CD14-positive monocyte (primary cell): ENCODE measurements around the gene MRPS18A. TPM values are rescaled to one million over a fixed set of nuclear protein-coding genes. Genes with fewer than 3 reads are reported as not detected.

ENCODE experiments used
- DNase-seq, 3 donors: peaks; one replicate each; pipeline ENCODE4 v3.0.0-alpha.2; 2011 to 2022
- H2AFZ ChIP-seq: 2 replicates; pipeline ENCODE4 v1.6.0; 2012; ENCODE audit warnings: mild to moderate bottlenecking, low read depth, low read length, inconsistent platforms; ENCODE audit not compliant: insufficient read depth, poor library complexity, severe bottlenecking
- H3K27ac ChIP-seq, 2 donors: 1 replicate in 1 of 2; 2 replicates in 1 of 2; pipeline ENCODE4 v1.5.1; 2012 to 2013; ENCODE audit warnings: low read length in 2 of 2, control low read depth in 1 of 2, inconsistent platforms in 1 of 2, low read depth in 1 of 2, mild to moderate bottlenecking in 1 of 2
- H3K27me3 ChIP-seq, 2 donors: one replicate each; pipeline versions ENCODE4 v1.6.0 to v1.6.1; 2011 to 2013; ENCODE audit warnings: low read length in 2 of 2; ENCODE audit not compliant: control insufficient read depth in 2 of 2, insufficient read depth in 2 of 2
- H3K36me3 ChIP-seq, 2 donors: replicated peaks in 1 of 2; 1 replicate in 1 of 2; 2 replicates in 1 of 2; pipeline versions ENCODE4 v1.5.1 to v1.6.1; 2012 to 2013; ENCODE audit warnings: low read length in 2 of 2, control low read depth in 1 of 2, inconsistent platforms in 1 of 2, mild to moderate bottlenecking in 1 of 2; ENCODE audit not compliant: insufficient read depth in 2 of 2, control insufficient read depth in 1 of 2
- H3K4me1 ChIP-seq, 2 donors: 1 replicate in 1 of 2; 2 replicates in 1 of 2; pipeline versions ENCODE4 v1.5.1 to v1.6.1; 2012 to 2013; ENCODE audit warnings: low read length in 2 of 2, control low read depth in 1 of 2, inconsistent platforms in 1 of 2, mild to moderate bottlenecking in 1 of 2, moderate library complexity in 1 of 2; ENCODE audit not compliant: insufficient read depth in 2 of 2, control insufficient read depth in 1 of 2
- H3K4me2 ChIP-seq: replicated peaks from 2 replicates; pipeline ENCODE3; 2012; ENCODE audit warnings: low read length, moderate library complexity, mild to moderate bottlenecking; ENCODE audit not compliant: poor library complexity, severe bottlenecking; ENCODE audit errors: extremely low read depth
- H3K4me3 ChIP-seq, 3 experiments: fragments of 200-600 bp in 1 of 3; sonication (generic) in 1 of 3; replicated peaks in 1 of 3; 1 replicate in 2 of 3; 2 replicates in 1 of 3; pipeline ENCODE4 v1.5.1; 2011 to 2013; ENCODE audit warnings: low read length in 3 of 3, mild to moderate bottlenecking in 3 of 3, control low read depth in 2 of 3, low read depth in 2 of 3, inconsistent platforms in 1 of 3, moderate library complexity in 1 of 3
- H3K79me2 ChIP-seq: 2 replicates; pipeline ENCODE4 v1.6.0; 2012; ENCODE audit warnings: mild to moderate bottlenecking, control low read depth, inconsistent platforms, low read length, moderate library complexity; ENCODE audit not compliant: insufficient read depth
- H3K9ac ChIP-seq: 2 replicates; pipeline ENCODE4 v1.6.0; 2017; ENCODE audit warnings: low read length, mild to moderate bottlenecking; ENCODE audit not compliant: insufficient read depth, poor library complexity, severe bottlenecking
- H3K9me3 ChIP-seq, 2 donors: replicated peaks in 1 of 2; 1 replicate in 1 of 2; 2 replicates in 1 of 2; pipeline versions ENCODE4 v1.5.1 to v1.6.1; 2012 to 2013; ENCODE audit warnings: low read length in 2 of 2, control low read depth in 1 of 2; ENCODE audit not compliant: control insufficient read depth in 1 of 2, insufficient read depth in 1 of 2
- H4K20me1 ChIP-seq: 2 replicates; pipeline ENCODE4 v1.6.0; 2012; ENCODE audit warnings: mild to moderate bottlenecking, low read length, control low read depth, moderate library complexity; ENCODE audit not compliant: insufficient read depth
- H3K27ac Mint-ChIP-seq, 7 donors: one replicate each; pipeline ENCODE4 v1.8.0; 2020; ENCODE audit warnings: mild to moderate bottlenecking in 7 of 7, mixed read lengths in 7 of 7, moderate library complexity in 6 of 7, inconsistent platforms in 2 of 7
- H3K27me3 Mint-ChIP-seq, 3 donors: one replicate each; pipeline ENCODE4 v1.8.0; 2021 to 2022; ENCODE audit warnings: low read depth in 3 of 3, mild to moderate bottlenecking in 3 of 3, mixed read lengths in 3 of 3, moderate library complexity in 3 of 3, inconsistent platforms in 1 of 3
- H3K36me3 Mint-ChIP-seq, 2 donors: one replicate each; pipeline ENCODE4 v1.8.0; 2020; ENCODE audit warnings: mixed read lengths in 2 of 2, inconsistent platforms in 1 of 2, mild to moderate bottlenecking in 1 of 2
- H3K4me1 Mint-ChIP-seq: one replicate; pipeline ENCODE4 v1.8.0; 2020; ENCODE audit warnings: mild to moderate bottlenecking, mixed read lengths
- H3K4me3 Mint-ChIP-seq, 2 donors: one replicate each; pipeline ENCODE4 v1.8.0; 2020; ENCODE audit warnings: mild to moderate bottlenecking in 2 of 2, mixed read lengths in 2 of 2, moderate library complexity in 1 of 2
- H3K9me3 Mint-ChIP-seq, 7 donors: one replicate each; pipeline ENCODE4 v1.8.0; 2020 to 2022; ENCODE audit warnings: mixed read lengths in 7 of 7, mild to moderate bottlenecking in 6 of 7, moderate library complexity in 6 of 7, inconsistent platforms in 2 of 7
- WGBS: methylation state at CpG from one replicate; pipeline ENCODE4 v1.1.5; 2013; ENCODE audit warnings: missing lambda C conversion rate; ENCODE audit not compliant: insufficient coverage; 5-methylcytosine and 5-hydroxymethylcytosine counted together
- intact Hi-C, 2 donors: fragments of 100-400 bp; cut with micrococcal nuclease; formaldehyde crosslinking; loops; one replicate each; pipeline versions ENCODE4 v1.15.0 to v1.15.1; 2023
- polyA plus RNA-seq, 3 donors: library from polyadenylated mRNA; depleted of rRNA in 1 of 3; unstranded in 2 of 3; stranded (reverse) in 1 of 3; fragments of 300-500 nt in 2 of 3; fragments of >200 nt in 1 of 3; fragmentation: Illumina TruSeq in 2 of 3; gene quantifications; 1 replicate in 2 of 3; 2 replicates in 1 of 3; pipeline ENCODE4 v1.2.3, GENCODE V29; 2012 to 2021
- TF ChIP-seq, protein P1 (sequence below): fragments of 200-600 bp; IDR thresholded peaks from one replicate; pipeline ENCODE4 v1.8.0; 2022; ENCODE audit warnings: antibody characterized with exemption, mild to moderate bottlenecking

MRPS18A gene
- polyA plus RNA-seq, 3 donors, result 17.3 to 45.3 (median 41.4) TPM

GRCh38 chr6:43717389-43717788 is 29.8 kb upstream of the MRPS18A start:
- Mint-ChIP-seq H3K36me3 (peaks cover 0 to 6% of the 10 kb centered on the region in 2 donors), H3K27me3 (peaks cover 31% of the 10 kb centered on the region in 3 donors), H3K9me3 (peaks cover 0 to 2% (median 0%) of the 10 kb centered on the region in 7 donors), H3K4me1 (peaks cover 8% of the 10 kb centered on the region), H3K4me3 (no peak overlapping the region), H3K27ac (no peak overlapping the region)
- Histone ChIP-seq H3K4me2 (no peak overlapping the region), H3K9me3 (no peaks in the 10 kb centered on the region), H3K36me3 (no peaks in the 10 kb centered on the region), H3K27me3 (peaks cover 0 to 19% of the 10 kb centered on the region in 2 donors), H4K20me1 (no peaks in the 10 kb centered on the region), H3K4me1 (no peaks in the 10 kb centered on the region), H3K4me3 (no peak overlapping the region), H3K9ac (no peak overlapping the region), H3K27ac (no peak overlapping the region), H2AFZ (no peak overlapping the region), H3K79me2 (no peaks in the 10 kb centered on the region)
- intact Hi-C loops, result no loop called here
- TF ChIP-seq, protein P1, sequence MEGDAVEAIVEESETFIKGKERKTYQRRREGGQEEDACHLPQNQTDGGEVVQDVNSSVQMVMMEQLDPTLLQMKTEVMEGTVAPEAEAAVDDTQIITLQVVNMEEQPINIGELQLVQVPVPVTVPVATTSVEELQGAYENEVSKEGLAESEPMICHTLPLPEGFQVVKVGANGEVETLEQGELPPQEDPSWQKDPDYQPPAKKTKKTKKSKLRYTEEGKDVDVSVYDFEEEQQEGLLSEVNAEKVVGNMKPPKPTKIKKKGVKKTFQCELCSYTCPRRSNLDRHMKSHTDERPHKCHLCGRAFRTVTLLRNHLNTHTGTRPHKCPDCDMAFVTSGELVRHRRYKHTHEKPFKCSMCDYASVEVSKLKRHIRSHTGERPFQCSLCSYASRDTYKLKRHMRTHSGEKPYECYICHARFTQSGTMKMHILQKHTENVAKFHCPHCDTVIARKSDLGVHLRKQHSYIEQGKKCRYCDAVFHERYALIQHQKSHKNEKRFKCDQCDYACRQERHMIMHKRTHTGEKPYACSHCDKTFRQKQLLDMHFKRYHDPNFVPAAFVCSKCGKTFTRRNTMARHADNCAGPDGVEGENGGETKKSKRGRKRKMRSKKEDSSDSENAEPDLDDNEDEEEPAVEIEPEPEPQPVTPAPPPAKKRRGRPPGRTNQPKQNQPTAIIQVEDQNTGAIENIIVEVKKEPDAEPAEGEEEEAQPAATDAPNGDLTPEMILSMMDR, result no peak
- DNase-seq, result no peak
- WGBS, result 97% methylated on average over 7 of the region's 8 CpGs

DNA sequence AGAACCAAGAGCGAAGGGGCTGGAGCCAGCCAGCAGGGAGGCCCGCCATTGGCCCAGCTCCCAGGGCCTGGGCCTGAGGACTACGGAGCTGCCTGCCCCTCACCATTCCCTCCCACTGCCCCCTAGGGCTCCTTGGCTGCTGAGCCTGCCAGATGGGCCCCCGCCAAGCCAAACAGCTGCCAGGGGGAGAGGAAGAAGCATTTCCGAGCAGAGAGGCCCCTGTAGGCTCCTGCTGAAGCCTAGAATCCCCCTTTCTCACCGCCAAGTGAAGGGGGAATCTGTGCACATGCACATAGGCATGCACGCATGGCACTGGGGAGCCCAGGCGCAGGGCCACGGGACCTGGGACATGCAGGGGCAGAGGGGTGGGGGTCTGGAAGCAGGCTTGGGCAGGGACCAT is 28.5 kb upstream of the MRPS18A start:
- Mint-ChIP-seq H3K9me3 (peaks cover 0 to 2% (median 0%) of the 10 kb centered on the region in 7 donors), H3K27me3 (peaks cover 30 to 39% (median 38%) of the 10 kb centered on the region in 3 donors), H3K36me3 (peaks cover 0 to 3% of the 10 kb centered on the region in 2 donors), H3K4me1 (peaks cover 5% of the 10 kb centered on the region), H3K27ac (no peak overlapping the region), H3K4me3 (no peak overlapping the region)
- TF ChIP-seq, protein P1, result no peak
- no peaks in the 10 kb centered on the region for H4K20me1 ChIP-seq
- no peaks in the 10 kb centered on the region for H3K79me2 ChIP-seq
- H2AFZ ChIP-seq, result no peak overlapping the region
- no peaks in the 10 kb centered on the region for H3K4me1 ChIP-seq
- H3K4me3 ChIP-seq, result no peak overlapping the region
- H3K4me2 ChIP-seq, result no peak overlapping the region
- H3K36me3 ChIP-seq, result no peaks in the 10 kb centered on the region
- DNase-seq, result no peak
- peaks cover 0 to 17% of the 10 kb centered on the region in 2 donors for H3K27me3 ChIP-seq
- intact Hi-C loops, result no loop called here
- no peak overlapping the region for H3K9ac ChIP-seq
- WGBS, result 64% methylated on average over 4 of the region's 9 CpGs
- no peak overlapping the region for H3K27ac ChIP-seq
- H3K9me3 ChIP-seq, result no peaks in the 10 kb centered on the region
